22Rv1 (cell line): Measurements from ENCODE around the gene RHOG.

Source experiments
- CTCF ChIP-seq: fragments of 450-650 bp; IDR thresholded peaks from 2 replicates; pipeline ENCODE4 v1.5.1; 2017; ENCODE audit warnings: mild to moderate bottlenecking
- ZFX ChIP-seq: fragments of 450-650 bp; IDR thresholded peaks from 2 replicates; pipeline ENCODE4 v1.6.1; 2017; ENCODE audit warnings: antibody characterized with exemption, borderline replicate concordance

DNA sequence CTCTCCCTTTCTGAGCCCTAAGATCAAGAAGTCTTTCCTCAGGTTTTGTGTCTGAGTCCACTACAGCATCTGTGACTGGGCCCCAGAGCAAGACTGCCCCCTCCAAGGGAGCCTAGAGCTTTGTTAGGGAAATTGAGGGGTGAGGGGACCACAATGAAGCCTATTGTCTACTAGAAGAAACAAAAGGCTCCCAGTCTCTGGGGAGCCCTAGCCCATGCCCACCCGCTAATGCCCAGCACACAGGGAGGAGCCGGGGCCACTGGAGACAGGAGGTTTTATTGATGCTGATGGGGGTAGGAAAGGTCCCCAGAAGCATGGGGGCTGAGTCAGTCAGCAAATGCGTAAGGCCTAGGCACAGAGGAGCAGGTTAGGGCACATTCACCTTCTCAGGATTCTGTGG is 14.0 kb downstream of the RHOG start:
- TF ChIP-seq CTCF (no peak), ZFX (no peak)
